ENCODE data around the gene ATF7.

ATF7 gene

DNA sequence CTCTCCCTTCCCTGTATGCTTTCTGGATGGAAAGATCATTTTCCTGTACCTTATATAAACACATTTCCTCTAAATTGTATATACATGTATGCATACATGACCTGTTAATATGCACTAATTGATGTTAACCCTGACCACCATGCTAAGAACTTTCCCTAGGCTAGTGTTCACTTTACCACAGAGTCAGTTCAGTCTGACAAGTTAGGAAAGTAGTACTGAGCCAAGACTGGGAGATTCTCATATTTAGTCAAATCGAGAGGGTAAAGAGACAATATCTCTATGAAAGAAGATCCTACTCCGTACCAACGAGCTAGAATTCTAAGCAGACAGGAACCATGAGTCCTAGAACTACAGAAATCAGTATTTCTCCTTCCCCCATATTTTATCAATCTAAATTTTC lies 36.8 kb downstream of the ATF7 start:
- TF ChIP-seq, protein P1, sequence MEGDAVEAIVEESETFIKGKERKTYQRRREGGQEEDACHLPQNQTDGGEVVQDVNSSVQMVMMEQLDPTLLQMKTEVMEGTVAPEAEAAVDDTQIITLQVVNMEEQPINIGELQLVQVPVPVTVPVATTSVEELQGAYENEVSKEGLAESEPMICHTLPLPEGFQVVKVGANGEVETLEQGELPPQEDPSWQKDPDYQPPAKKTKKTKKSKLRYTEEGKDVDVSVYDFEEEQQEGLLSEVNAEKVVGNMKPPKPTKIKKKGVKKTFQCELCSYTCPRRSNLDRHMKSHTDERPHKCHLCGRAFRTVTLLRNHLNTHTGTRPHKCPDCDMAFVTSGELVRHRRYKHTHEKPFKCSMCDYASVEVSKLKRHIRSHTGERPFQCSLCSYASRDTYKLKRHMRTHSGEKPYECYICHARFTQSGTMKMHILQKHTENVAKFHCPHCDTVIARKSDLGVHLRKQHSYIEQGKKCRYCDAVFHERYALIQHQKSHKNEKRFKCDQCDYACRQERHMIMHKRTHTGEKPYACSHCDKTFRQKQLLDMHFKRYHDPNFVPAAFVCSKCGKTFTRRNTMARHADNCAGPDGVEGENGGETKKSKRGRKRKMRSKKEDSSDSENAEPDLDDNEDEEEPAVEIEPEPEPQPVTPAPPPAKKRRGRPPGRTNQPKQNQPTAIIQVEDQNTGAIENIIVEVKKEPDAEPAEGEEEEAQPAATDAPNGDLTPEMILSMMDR (IDR thresholded peaks at IDR 0.05; ENCODE audit: extremely low read depth, missing control alignments): no peak
- no peak for DNase-seq (ENCODE audit: low spot score)

DNA sequence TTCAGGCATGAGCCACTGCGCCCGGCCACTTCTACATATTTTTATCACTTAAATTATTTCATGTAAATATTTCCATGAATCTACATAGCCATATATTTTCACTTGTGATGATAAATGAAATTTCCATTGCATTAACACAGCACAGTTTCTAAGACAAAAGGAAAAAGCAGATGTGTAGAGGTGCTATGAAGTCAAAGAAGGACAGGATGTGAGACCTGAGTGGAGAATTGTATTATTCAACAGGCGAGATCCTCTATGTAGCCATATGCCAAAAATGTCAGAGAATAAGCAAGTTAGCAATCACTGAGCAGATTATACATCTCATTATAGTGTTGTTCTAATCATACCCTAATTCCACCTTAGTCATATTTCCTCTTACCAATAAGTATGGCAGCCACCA lies 38.1 kb downstream of the ATF7 start:
- no peak for DNase-seq (ENCODE audit: low spot score)
- TF ChIP-seq, protein P1 (IDR thresholded peaks at IDR 0.05; ENCODE audit: extremely low read depth, missing control alignments): no peak

- no peak for DNase-seq (ENCODE audit: low spot score)
These were observed 39.4 kb downstream of the ATF7 start for GRCh38 chr12:53586745-53587144.

GRCh38 chr12:53585448-53586125 lies 40.6 kb downstream of the ATF7 start:
- TF ChIP-seq, protein P1 (IDR thresholded peaks at IDR 0.05; ENCODE audit: extremely low read depth, missing control alignments): no peak

More at GRCh38 chr12:53586745-53587144, 39.4 kb downstream of the ATF7 start:
- TF ChIP-seq, protein P1 (IDR thresholded peaks at IDR 0.05; ENCODE audit: extremely low read depth, missing control alignments): no peak

DNA sequence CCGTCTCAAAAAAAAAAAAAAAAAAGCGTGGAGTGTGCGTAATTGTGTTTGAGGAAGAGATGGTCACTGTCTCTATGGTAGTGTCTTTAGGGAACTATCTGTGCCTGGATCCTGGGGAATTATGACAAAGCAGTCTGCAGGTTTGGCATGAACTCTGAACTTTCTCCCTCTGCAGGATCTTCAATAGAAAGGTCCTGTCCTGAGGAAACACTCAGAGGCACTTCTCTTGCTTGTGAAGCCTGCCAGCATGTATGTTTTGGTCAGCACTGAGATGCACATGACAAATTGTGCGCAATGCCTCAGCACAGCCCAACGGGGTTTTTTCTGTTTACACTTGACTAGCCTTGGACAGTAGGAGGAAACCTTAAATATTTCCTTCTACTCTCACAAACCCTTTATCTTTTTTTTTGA lies 46.6 kb downstream of the ATF7 start:
- TF ChIP-seq, protein P1 (IDR thresholded peaks at IDR 0.05; ENCODE audit: extremely low read depth, missing control alignments): no peak
- peak; percentile 55 for DNase-seq (ENCODE audit: low spot score)

More at GRCh38 chr12:53585448-53586125, 40.6 kb downstream of the ATF7 start:
- peak; percentile 34 for DNase-seq (ENCODE audit: low spot score)

- TF ChIP-seq, protein P1 (IDR thresholded peaks at IDR 0.05; ENCODE audit: extremely low read depth, missing control alignments): no peak
- DNase-seq (ENCODE audit: low spot score): no peak
These were observed 47.4 kb downstream of the ATF7 start for GRCh38 chr12:53578783-53579182.

- TF ChIP-seq, protein P1 (IDR thresholded peaks at IDR 0.05; ENCODE audit: extremely low read depth, missing control alignments): no peak
- peak; percentile 42 for DNase-seq (ENCODE audit: low spot score)
These were observed 48.2 kb downstream of the ATF7 start for GRCh38 chr12:53577941-53578352.

Data from GM20000 (cell line).